Activated CD8-positive, alpha-beta memory T cell treated with anti-CD3 and anti-CD28 coated beads, Interleukin-2, amount 50 U/mL, for 24 hours (primary cell): ENCODE results near the gene SPAG17.

ENCODE experiments used
- DNase-seq: peaks from one replicate; pipeline ENCODE4 v3.0.0-alpha.2; 2020; ENCODE audit errors: extremely low read depth

SPAG17 gene

GRCh38 chr1:118160806-118161205 lies 24.2 kb downstream of the SPAG17 start:
- DNase-seq = no peak

GRCh38 chr1:118159569-118159968 lies 25.5 kb downstream of the SPAG17 start:
- no peak for DNase-seq

DNA sequence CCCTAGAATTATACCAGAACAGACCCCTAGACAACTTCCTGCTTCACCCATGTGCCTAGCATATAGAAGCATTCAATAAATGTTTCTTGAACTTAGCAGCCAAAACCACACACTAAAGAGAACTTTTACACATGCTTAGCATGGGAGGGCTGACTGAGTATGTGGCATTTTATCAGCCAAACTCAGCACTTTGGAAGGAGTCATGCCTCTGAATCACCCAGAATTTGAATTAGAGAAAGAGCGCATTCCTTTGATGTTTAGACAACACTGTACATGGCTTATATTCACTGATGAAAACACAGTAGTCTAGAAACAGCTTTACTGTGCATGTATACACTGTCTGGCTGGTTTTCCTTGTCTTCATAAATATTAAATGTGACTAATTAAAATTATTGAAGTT lies 26.1 kb downstream of the SPAG17 start:
- DNase-seq = no peak

GRCh38 chr1:118157506-118157905 lies 27.5 kb downstream of the SPAG17 start:
- no peak for DNase-seq

- no peak for DNase-seq
These were observed 29.9 kb downstream of the SPAG17 start for GRCh38 chr1:118155106-118155505.

- no peak for DNase-seq
These were observed 30.8 kb downstream of the SPAG17 start for GRCh38 chr1:118154220-118154619.

DNA sequence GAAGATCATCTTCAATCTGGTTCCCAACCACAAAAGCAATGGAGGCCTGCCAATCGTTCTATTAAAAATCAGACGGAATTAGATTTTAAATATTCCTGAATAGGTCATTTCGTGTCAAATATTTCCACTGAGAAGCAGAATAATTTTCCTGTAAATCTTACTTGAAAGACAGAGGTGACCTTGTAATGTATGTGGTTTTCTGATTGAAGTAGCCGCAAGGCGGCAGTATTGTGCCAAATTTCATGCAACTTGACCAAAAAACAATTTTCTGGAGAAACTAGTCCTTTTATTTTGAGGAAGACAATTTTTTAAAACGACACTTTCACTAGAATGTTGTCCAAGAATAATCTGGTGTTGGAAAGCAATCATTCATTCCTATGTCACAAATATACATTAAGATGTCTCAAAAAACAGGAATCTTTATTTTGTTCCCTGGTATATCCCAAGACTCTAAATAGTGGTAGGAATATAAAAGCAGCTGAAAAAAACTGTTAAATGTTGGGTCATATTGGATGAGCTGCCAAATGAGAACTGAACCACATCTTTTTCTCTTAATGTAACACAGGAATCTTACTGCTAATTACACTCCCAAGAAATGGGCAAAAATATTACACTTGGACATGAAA lies 33.6 kb downstream of the SPAG17 start:
- no peak for DNase-seq

GRCh38 chr1:118149799-118150198 lies 35.2 kb downstream of the SPAG17 start:
- no peak for DNase-seq

DNA sequence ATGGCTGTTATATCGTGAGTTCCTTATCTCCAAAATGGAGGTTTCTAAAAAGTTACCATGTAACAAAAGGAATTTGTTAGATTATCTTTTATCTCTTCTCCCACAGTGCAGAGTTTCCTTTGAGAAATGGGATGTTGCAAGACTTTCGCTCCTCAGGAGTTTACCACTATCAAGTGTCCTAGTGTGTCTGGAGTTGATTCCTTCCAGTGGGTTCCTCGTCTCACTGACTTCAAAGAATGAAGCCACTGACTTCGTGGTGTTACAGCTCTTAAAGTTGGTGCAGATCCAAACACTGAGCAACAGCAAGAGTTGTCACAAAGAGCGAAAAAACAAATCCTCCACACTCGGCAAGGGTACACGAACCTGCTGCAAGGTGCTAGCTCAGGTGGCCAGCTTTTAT lies 37.0 kb downstream of the SPAG17 start:
- no peak for DNase-seq

- no peak for DNase-seq
These were observed 37.5 kb downstream of the SPAG17 start for GRCh38 chr1:118147522-118147921.

- DNase-seq = no peak
These were observed 39.3 kb downstream of the SPAG17 start for GRCh38 chr1:118145721-118146120.

GRCh38 chr1:118144684-118145083 lies 40.3 kb downstream of the SPAG17 start:
- no peak for DNase-seq

- no peak for DNase-seq
These were observed 41.2 kb downstream of the SPAG17 start for GRCh38 chr1:118143831-118144230.

GRCh38 chr1:118143121-118143520 lies 41.9 kb downstream of the SPAG17 start:
- DNase-seq = no peak

DNA sequence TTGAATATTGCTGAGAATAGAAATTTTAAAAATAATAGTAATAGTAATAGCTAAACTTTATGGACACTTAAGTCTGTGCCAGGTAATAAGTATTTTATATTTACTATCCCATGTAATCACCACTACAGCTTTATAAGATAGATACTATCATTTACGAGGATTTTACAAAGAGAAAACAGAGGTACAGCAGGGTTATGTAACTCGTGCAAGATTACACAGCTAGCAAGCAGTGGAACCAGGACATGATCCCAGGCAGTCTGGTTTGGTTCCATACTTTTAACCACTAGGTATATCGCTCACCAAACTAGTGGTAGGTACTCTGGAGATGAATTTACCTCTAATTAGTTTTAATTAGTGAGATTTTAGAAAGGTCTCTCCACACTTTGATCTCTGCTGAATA lies 42.5 kb downstream of the SPAG17 start:
- no peak for DNase-seq

- DNase-seq = no peak
These were observed 47.1 kb downstream of the SPAG17 start for GRCh38 chr1:118137900-118138299.

DNA sequence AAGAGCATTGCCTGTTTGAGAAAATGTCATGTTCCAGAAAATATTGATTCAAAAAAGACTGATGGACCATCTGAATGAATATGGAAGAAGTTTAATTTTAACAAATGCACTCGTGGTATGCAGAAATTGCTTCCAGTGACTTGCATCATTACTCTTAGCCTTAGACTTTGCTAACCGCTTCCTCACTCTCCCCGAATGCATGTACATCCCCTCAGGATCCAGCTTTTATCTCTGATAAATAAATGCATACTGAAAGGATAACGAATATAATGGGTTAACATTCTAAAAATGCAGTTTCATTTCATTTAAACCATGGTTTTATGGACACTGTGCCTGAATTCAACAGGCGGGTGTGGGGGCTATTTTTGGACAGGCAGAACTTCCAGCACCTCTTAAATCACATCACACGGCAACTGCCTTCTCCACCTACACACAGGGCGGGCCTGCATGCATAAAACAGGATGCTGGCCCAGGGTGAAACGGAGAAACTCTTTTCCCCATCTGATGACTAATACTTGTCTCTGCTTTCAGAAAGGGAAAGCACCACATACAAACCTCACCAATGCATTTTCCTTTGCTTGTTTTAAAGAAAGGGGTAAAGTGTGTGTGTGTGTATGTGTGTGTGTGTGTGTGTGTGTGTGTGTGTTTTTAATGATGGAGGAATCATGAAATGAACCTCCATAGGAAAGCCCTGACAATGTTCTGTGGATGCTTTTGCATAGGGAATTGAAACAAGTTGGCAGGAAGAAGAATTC lies 48.7 kb downstream of the SPAG17 start:
- DNase-seq = no peak

DNA sequence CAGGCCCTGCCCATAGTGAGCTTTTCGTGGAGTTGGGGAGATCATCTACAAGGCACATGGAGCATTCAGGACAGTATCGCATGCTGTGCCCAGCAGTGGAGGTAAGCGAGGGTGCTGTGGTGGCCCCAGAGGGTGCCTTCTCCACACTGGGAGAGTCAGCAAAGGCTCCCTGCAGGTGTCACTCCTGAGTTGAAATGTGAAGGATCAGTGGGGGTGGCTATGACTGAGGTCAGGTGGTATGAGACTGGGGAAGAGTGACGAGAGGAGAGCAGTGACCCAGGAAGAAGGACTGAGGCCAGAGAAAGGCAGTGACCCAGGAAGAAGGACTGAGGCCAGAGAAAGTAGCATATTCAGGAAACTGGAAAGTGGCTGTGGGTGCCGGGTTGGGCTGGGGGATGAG lies 53.0 kb downstream of the SPAG17 start:
- no peak for DNase-seq

GRCh38 chr1:118128761-118129160 lies 56.3 kb downstream of the SPAG17 start:
- no peak for DNase-seq

GRCh38 chr1:118124064-118124463 lies 61.0 kb downstream of the SPAG17 start:
- DNase-seq = no peak

- DNase-seq = no peak
These were observed 61.8 kb downstream of the SPAG17 start for GRCh38 chr1:118123116-118123839.

GRCh38 chr1:118122234-118123004 lies 62.6 kb downstream of the SPAG17 start:
- DNase-seq = no peak
